Measurements from ENCODE around the gene NLRP11.
"Not testable (repeated sequence)": the region's sequence is repeated elsewhere in the genome, so short reads cannot be mapped to it uniquely, and the experiment has no call there.

GRCh38 chr19:55768818-55769217 lies 63.0 kb downstream of the NLRP11 start, which contains the start of gene RFPL4AL1:
- TF ChIP-seq CTCF, POLR2A (IDR thresholded peaks at IDR 0.05): not testable (repeated sequence)

All from right lobe of liver (tissue), 4 donors.